Prostate gland (tissue), 2 donors: ENCODE data around the gene SLIT1. TPM values are rescaled to one million over a fixed set of nuclear protein-coding genes. Genes with fewer than 3 reads are reported as not detected.

Experiments used
- DNase-seq: peaks from one replicate; pipeline ENCODE4 v3.0.0-alpha.2; 2019; ENCODE audit warnings: low spot score
- H3K27ac ChIP-seq, 2 donors: fragments of 200-600 bp; sonication (generic); 2 replicates each; pipeline ENCODE4 v1.5.1; 2017 to 2019
- H3K27me3 ChIP-seq: fragments of 200-600 bp; sonication (generic); replicated peaks from 2 replicates; pipeline ENCODE4 v1.5.1; 2019; ENCODE audit not compliant: insufficient read depth
- H3K36me3 ChIP-seq, 2 donors: fragments of 200-600 bp; sonication (generic); 1 replicate in 1 of 2; 2 replicates in 1 of 2; pipeline versions ENCODE4 v1.5.1 to v1.8.1; 2017 to 2019
- H3K4me1 ChIP-seq: fragments of 200-600 bp; sonication (generic); replicated peaks from 2 replicates; pipeline ENCODE4 v1.5.1; 2019
- H3K4me3 ChIP-seq, 2 donors: fragments of 200-600 bp; sonication (generic); 2 replicates each; pipeline ENCODE4 v1.5.1; 2017 to 2019
- H3K9me3 ChIP-seq: fragments of 200-600 bp; sonication (generic); 2 replicates; pipeline ENCODE4 v1.5.1; 2017
- CTCF ChIP-seq, 4 experiments: fragments of 200-600 bp in 2 of 4; fragments of 450-650 bp in 2 of 4; sonication (generic) in 2 of 4; IDR thresholded peaks; 1 replicate in 3 of 4; 2 replicates in 1 of 4; pipeline ENCODE4 v1.5.1; 2016 to 2019; ENCODE audit warnings: antibody characterized with exemption in 4 of 4, mild to moderate bottlenecking in 2 of 4, moderate library complexity in 2 of 4
- POLR2A ChIP-seq: fragments of 450-650 bp; IDR thresholded peaks from one replicate; pipeline ENCODE4 v1.6.1; 2016; ENCODE audit warnings: antibody characterized with exemption, mild to moderate bottlenecking
- POLR2AphosphoS5 ChIP-seq: sonication (generic); formaldehyde crosslinking; IDR thresholded peaks from one replicate; pipeline ENCODE4 v1.6.1; 2017; ENCODE audit warnings: antibody characterized with exemption
- WGBS: methylation state at CpG from one replicate; pipeline ENCODE4 v1.1.5; 2018; 5-methylcytosine and 5-hydroxymethylcytosine counted together
- intact Hi-C: fragments of 100-400 bp; cut with DNase I; formaldehyde crosslinking; loops from one replicate; pipeline ENCODE4 v1.14.2; 2022
- total RNA-seq, 2 donors: library from RNA; depleted of rRNA; stranded (reverse); fragments of >200 nt; gene quantifications; one replicate each; pipeline ENCODE4 v1.1.0, GENCODE V29; 2016

The SLIT1 gene
- total RNA-seq, 2 donors from 2014 or later = 0.59 to 0.91 TPM

GRCh38 chr10:97140902-97141745 lies 44.6 kb downstream of the SLIT1 start:
- Histone ChIP-seq H3K4me3 (no peak overlapping the region), H3K4me1 (no peaks in the 10 kb centered on the region), H3K27ac (no peak overlapping the region), H3K27me3 (no peaks in the 10 kb centered on the region), H3K36me3 (no peaks in the 10 kb centered on the region), H3K9me3 (no peaks in the 10 kb centered on the region)
- no peak for TF ChIP-seq POLR2AphosphoS5
- TF ChIP-seq POLR2A = no peak
- TF ChIP-seq CTCF (IDR thresholded peaks at IDR 0.05) = no peak
- 40% methylated on average over 23 of the region's 23 CpGs for WGBS
- intact Hi-C loops = no loop called here
- DNase-seq = no peak

GRCh38 chr10:97140049-97140846 lies 45.5 kb downstream of the SLIT1 start:
- WGBS = 38% methylated on average over 23 of the region's 23 CpGs

GRCh38 chr10:97139651-97140048 lies 46.1 kb downstream of the SLIT1 start:
- intact Hi-C loops = no loop called here
- Histone ChIP-seq H3K9me3 (no peaks in the 10 kb centered on the region), H3K36me3 (no peaks in the 10 kb centered on the region), H3K4me3 (no peak overlapping the region), H3K27ac (no peak overlapping the region), H3K27me3 (no peaks in the 10 kb centered on the region), H3K4me1 (no peaks in the 10 kb centered on the region)
- WGBS = 96% methylated on average over 6 of the region's 6 CpGs
- TF ChIP-seq POLR2A (no peak), POLR2AphosphoS5 (no peak), CTCF (IDR thresholded peaks at IDR 0.05) (no peak)
- DNase-seq = no peak

More at GRCh38 chr10:97140049-97140846, 45.5 kb downstream of the SLIT1 start:
- H3K27me3 ChIP-seq = no peaks in the 10 kb centered on the region
- no peak for DNase-seq
- intact Hi-C loops = no loop called here
- H3K4me3 ChIP-seq = no peak overlapping the region
- no peaks in the 10 kb centered on the region for H3K9me3 ChIP-seq
- no peak for TF ChIP-seq CTCF (IDR thresholded peaks at IDR 0.05)
- TF ChIP-seq POLR2AphosphoS5 = no peak
- H3K27ac ChIP-seq = no peak overlapping the region
- no peaks in the 10 kb centered on the region for H3K36me3 ChIP-seq
- no peaks in the 10 kb centered on the region for H3K4me1 ChIP-seq

GRCh38 chr10:97138846-97139245 lies 46.9 kb downstream of the SLIT1 start:
- TF ChIP-seq CTCF (IDR thresholded peaks at IDR 0.05) (no peak), POLR2AphosphoS5 (no peak), POLR2A (no peak)
- Histone ChIP-seq H3K27ac (no peak overlapping the region), H3K4me3 (no peak overlapping the region), H3K9me3 (no peaks in the 10 kb centered on the region), H3K4me1 (no peaks in the 10 kb centered on the region), H3K36me3 (no peaks in the 10 kb centered on the region), H3K27me3 (no peaks in the 10 kb centered on the region)
- WGBS = 86% methylated on average over 7 of the region's 7 CpGs
- intact Hi-C loops = no loop called here
- DNase-seq = no peak
